GM18909 (cell line): ENCODE measurements around the gene CDC5L.
"Not testable (repeated sequence)": the region's sequence is repeated elsewhere in the genome, so short reads cannot be mapped to it uniquely, and the experiment has no call there.

Experiments
- ATAC-seq: cut with Tn5 transposase; IDR thresholded peaks from one replicate; pipeline ENCODE4 v1.9.1; 2021; ENCODE audit warnings: mild to moderate bottlenecking; ENCODE audit not compliant: unreplicated experiment, poor library complexity

Gene CDC5L

GRCh38 chr6:44449181-44449580 lies 61.7 kb downstream of the CDC5L start:
- ATAC-seq: not testable (repeated sequence)

DNA sequence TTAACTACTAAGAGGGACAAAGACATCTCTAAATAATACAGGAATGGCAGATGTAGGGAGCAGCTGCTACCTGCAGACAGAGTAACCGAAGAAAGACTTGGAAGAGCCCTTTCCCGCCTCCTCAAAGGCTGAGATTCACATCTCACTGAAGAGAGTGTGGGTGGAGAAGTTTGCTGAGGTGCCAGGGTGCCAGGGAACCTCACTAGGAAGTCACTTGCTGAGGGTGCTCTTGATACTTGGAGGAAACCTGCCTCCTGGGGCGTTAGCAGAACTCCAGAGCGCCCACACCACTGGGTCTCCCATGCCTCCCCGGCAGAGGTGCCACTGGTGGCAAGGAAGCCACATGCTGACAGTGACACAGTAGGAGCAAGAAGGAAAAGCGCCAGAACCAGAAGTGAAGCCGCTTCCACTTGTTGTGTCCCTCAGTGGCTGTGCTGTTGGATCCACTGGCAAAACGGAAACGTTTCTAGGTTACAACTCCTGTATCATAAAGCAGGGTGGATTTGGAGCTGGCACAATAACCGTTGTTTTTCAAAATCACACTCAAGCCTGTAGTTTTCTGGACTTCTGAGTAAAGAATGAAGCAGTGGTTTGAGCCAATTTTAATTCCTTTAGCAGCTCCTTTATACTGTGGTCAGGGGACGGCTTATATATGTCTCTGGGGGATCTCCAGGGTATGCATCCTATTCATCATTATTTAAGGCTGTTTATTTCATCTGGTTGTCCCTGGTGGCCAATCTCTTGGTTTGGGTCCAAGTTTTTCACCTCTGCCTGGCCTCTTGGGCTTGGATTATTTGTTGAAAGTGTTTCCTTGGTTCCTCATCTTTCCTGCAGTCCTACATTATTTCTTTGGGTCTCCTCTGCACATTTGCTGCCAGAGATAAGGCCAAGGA lies 64.5 kb downstream of the CDC5L start:
- no peak for ATAC-seq

- ATAC-seq: no peak
Measured at GRCh38 chr6:44452725-44453124, 65.2 kb downstream of the CDC5L start.

GRCh38 chr6:44453146-44453545 lies 65.6 kb downstream of the CDC5L start:
- no peak for ATAC-seq

DNA sequence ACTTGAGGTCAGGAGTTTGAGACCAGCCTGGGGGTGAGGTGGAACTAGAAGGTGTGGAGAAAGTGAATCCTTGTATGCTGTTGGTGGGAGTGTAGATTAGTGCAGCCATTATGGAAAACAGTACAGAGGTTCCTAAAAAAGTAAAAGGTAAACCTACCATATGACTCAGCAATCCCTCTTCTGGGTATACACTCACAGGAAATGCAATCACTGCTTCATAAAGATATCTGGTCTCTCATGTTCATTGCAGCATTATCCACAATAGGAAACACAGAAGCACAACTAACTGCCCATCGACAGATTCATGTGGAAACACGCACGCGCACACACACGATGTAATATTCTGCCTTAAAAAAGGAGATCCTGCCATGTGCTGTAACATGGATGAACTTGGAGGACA lies 66.7 kb downstream of the CDC5L start:
- no peak for ATAC-seq

- peak; percentile 61 for ATAC-seq
Measured at GRCh38 chr6:44456070-44456965, 68.8 kb downstream of the CDC5L start.

DNA sequence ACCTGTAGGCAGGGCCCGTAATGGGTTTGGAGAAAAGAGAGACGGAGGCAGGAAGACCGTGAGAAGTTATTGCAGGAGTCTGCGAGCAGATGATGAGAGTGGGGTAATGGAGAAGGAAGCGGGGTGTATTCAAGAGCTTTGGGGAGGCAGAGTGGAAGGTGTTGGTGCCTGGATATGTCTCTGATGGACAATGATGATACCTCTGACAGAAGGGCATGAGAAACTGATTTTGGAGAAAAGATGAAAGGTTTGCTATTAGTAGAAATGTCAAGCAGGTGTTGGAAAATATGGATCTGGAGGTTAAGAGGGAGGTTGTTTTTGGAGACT lies 69.4 kb downstream of the CDC5L start:
- no peak for ATAC-seq

DNA sequence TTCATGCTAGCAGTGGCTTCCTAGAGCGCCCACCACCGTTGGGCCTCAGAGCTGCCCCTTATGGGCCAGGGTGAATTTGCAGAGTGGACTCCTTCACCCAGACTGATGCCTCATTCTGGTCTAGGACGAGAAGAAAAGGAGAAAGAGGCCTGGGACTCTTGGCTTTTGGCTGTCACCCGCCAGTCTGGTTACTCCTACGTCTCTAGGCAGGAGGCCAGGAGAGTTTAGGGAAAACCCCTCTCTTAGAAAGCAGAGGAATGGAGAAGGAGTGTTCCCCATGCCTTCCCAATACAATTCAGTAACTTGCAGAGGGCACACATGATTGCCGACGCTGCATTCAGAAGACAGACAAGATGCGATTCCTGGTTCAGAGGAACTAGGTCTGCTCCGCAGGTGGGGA lies 70.1 kb downstream of the CDC5L start:
- no peak for ATAC-seq

DNA sequence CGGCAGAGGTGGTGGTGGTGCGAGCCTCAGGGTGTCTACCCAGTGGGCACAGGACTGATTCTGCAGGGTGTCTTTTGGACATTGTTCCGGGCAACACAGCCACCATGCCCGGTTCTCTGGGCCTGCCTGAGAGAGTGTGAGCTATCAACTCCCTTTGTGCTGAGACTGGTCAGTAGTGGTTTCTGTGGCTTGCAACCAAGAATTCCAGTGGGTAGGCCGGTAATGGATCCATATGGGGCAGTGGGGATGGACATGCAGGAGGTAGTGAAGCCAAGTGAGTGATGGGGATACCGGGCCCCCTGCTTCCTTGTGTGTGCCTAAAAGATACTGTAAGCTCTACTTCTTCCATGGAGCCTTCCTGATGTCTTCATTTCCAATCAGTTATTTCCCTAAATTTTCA lies 71.0 kb downstream of the CDC5L start:
- ATAC-seq: no peak

DNA sequence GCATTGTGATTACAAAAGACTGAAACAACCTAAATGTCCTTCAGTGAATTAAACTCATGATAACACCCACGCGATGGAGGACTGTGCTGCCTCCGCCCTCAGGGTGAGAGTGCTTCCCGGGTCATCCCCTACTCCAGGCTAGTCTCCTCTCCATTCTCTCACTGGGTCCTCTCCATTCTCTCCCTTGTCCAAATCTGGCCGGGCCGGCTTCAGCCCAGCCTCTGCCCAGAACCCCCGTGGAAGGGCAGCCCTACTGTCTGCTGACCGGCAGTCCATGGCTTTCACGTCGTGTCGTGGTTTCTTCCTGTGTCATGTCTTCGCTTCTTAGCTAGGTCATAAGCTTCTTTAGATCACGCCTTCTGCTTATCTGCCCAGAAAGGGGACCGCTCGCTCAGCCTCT lies 74.8 kb downstream of the CDC5L start:
- no peak for ATAC-seq

DNA sequence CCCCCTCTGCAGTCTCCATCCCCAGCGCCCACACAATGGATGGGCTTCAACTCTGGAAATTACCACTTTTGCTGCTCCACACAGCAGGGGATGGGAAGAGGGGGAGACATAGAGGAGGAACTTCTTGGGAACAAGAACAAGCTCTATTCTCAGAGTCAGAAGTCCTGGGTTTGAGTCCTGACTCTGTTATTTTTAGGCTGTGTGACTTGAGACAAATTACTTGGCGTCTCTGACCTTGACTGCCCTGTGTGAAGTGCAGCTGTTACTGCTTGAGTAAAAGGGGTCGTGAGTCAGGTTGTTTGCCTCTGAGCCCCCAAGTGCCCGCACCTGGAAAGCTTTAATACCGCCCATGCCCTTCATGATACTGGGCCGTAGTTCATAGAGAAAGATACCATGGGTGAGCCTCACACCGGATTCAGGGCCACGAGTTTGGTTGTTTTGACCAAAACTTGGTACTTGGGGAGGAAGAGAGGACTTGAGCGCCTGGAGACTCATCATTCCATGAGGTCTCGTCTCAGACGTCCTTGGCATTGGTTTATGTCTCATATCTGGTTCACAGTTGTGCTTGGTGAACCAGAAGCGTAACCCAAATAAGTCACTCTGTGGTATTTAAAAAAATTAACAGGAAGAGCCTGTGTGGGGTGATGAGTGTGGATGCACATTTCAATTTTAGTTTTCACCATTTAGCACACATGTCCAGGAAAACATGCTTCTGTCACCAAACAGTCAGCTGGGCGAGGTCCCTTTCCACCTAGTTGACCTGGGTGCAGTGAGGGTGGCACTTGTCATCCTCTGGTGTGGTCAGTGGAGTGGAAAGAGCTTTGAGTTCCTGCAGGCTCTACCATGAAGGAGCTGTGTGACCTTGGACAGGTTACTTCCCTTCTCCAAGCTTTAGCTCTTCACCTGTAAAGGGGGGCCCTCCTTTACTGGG lies 75.6 kb downstream of the CDC5L start:
- no peak for ATAC-seq

- ATAC-seq: no peak
Measured at GRCh38 chr6:44463728-44464450, 76.4 kb downstream of the CDC5L start.

GRCh38 chr6:44464527-44465310 lies 77.2 kb downstream of the CDC5L start:
- no peak for ATAC-seq

DNA sequence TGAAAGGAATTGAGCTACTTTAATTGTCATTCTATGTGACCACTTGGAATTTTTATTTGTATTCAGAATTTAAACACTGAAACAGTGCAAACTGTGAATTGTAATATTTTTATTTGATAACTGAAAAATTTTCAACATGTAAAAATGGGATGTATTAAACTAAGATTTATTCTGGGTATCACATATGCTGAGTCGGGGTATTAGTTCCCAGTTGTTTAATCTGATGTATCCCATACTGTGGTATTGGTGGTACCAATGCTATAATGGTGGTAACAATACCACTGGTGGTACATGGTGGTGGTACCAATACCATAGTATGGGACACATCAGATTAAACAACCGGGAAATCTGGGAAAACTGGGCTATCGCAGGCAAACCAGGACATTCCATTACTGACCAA lies 79.4 kb downstream of the CDC5L start:
- no peak for ATAC-seq

DNA sequence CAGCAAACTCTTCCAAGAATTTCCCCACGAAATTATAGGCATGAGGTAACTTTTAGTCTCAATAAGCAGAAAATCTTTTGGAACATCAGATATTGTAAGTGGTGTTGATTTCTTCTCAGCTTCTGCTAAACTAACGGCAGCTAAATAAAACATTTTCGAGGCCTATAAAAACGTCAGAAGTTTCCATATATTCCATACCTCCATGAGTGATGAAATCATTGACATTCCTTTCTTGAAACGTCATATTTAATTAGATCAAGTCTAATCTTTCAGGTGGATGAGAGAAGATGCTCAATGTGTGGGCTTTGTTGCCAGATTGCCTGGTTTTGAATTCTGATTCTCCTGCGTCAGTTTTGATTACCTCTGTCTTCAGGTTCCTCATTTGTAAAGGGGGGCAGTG lies 81.3 kb downstream of the CDC5L start:
- ATAC-seq: no peak

GRCh38 chr6:44470115-44470464 lies 82.6 kb downstream of the CDC5L start:
- ATAC-seq: no peak

DNA sequence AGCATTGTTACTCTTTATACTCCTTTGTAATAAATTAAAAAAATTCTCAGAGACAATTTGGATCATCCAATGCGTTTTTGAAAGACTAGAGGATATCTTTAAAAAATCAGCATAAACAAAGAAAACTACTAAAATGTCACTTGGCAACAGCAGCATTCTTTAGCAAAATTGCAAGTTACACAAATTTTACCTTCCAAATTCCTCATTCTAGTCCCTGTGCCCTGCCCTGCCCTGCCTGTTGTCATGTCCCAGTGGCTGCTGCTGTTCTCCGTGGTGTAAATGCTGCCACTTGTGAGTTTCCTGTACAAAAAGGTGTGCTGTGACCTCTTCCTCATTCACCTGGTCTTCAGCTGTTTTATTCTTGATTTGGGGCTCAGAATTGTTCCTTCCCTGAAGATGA lies 83.2 kb downstream of the CDC5L start:
- ATAC-seq: no peak

DNA sequence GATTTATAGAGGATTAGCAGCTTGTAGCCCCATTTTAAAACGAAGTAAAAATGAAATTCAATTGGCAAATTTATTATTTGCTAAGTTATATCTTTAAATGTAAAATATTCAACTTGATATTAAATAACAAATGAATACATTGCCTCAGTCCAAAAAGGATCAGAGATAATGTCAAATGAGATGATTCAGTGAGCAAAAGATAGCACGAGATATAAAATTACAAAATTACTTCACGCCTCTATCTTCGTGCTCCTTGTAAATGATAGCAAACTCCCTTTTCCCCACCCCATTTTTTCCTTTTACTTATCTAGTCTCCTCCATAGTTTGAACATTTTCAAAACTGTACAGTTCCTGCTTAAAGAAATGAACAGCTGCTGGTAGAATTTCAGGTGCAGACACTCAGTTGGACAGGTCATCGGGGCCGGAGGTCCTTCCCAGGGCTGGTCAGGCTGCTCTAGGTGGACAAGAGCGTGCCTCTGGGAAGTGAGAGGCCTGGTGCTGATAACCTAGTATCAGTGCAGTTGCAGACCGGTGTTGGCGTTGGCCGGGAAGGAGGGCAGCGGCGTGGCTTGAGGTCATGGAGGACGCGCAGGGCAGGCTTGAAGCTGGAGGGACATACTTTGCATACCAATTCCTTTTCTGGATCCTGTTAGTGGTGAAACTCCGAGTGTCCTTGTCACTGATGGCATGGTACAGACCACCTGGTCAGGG lies 83.9 kb downstream of the CDC5L start:
- no peak for ATAC-seq
